Measurements from ENCODE around the gene NRXN2.
A peak's percentile ranks its signal among the peaks of the same experiment; 100 is the strongest.

Gene NRXN2

GRCh38 chr11:64694821-64695365, 28.1 kb downstream of the NRXN2 start:
- no peak for DNase-seq

GRCh38 chr11:64694026-64694755, 28.8 kb downstream of the NRXN2 start:
- DNase-seq = no peak

- no peak for DNase-seq
Observed at GRCh38 chr11:64692764-64693331, 30.1 kb downstream of the NRXN2 start.

- DNase-seq = no peak
Observed at GRCh38 chr11:64691543-64691942, 31.5 kb downstream of the NRXN2 start.

- DNase-seq = no peak
Observed at GRCh38 chr11:64690235-64690634, 32.8 kb downstream of the NRXN2 start.

GRCh38 chr11:64688534-64688982, 34.4 kb downstream of the NRXN2 start:
- peak; percentile 81 for DNase-seq

GRCh38 chr11:64687643-64688533, 35.1 kb downstream of the NRXN2 start:
- DNase-seq = no peak

GRCh38 chr11:64687204-64687603, 35.8 kb downstream of the NRXN2 start:
- DNase-seq = no peak

- no peak for DNase-seq
Observed at GRCh38 chr11:64686466-64687170, 36.4 kb downstream of the NRXN2 start.

- no peak for DNase-seq
Observed at GRCh38 chr11:64685536-64685935, 37.5 kb downstream of the NRXN2 start.

GRCh38 chr11:64684357-64684756, 38.6 kb downstream of the NRXN2 start:
- no peak for DNase-seq

- no peak for DNase-seq
Observed at GRCh38 chr11:64681171-64681570, 41.8 kb downstream of the NRXN2 start.

- DNase-seq = no peak
Observed at GRCh38 chr11:64679846-64680245, 43.2 kb downstream of the NRXN2 start.

GRCh38 chr11:64677441-64678023, 45.5 kb downstream of the NRXN2 start:
- no peak for DNase-seq

- DNase-seq = no peak
Observed at GRCh38 chr11:64676261-64676615, 46.8 kb downstream of the NRXN2 start.

- peak; percentile 90 for DNase-seq
Observed at GRCh38 chr11:64675450-64676260, 47.3 kb downstream of the NRXN2 start.

GRCh38 chr11:64674774-64675173, 48.2 kb downstream of the NRXN2 start:
- DNase-seq = no peak

GRCh38 chr11:64673279-64673678, 49.7 kb downstream of the NRXN2 start:
- DNase-seq = no peak

- no peak for DNase-seq
Observed at GRCh38 chr11:64672875-64673274, 50.1 kb downstream of the NRXN2 start.

- no peak for DNase-seq
Observed at GRCh38 chr11:64670975-64671374, 52.0 kb downstream of the NRXN2 start.

GRCh38 chr11:64667154-64667745, 55.7 kb downstream of the NRXN2 start:
- no peak for DNase-seq
